Stimulated activated CD8-positive, alpha-beta memory T cell treated with anti-CD3 and anti-CD28 coated beads, Interleukin-12 subunit alpha, Interleukin-12 subunit beta, amount 100 ng/mL, for 24 hours (primary cell): Measurements from ENCODE around the gene CDIP1.

ENCODE experiments used
- DNase-seq: peaks from one replicate; pipeline ENCODE4 v3.0.0-alpha.2; 2020; ENCODE audit errors: extremely low read depth

Gene CDIP1

DNA sequence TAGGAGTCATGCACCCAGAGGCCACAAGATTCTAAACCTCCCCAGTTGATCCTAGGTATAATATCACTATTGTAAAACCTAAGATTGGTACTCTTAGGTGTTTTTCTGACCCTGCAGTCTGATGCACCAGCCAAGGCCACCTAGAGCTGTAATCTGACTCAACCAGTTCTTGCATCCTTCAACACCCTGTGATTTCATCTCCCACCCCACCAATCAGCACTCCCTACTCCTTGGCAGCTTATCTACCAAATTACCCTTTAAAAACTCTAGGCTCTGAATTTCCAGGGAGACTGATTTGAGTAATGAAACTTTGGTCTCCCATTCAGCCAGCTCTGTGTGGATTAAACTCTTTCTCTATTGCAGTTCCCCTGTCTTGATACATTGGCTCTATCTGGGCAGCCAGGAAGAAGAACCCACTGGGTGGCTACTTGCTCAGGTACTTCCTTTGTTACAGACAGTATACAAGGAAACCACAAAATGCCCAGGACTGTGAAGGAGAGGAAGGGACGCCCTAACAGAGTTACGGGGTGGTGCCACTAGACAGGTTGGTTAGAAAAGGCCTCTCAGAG, 1.2 kb upstream of the CDIP1 start:
- no peak for DNase-seq

- DNase-seq, result no peak
Observed at GRCh38 chr16:4537376-4538343, 913 bp downstream of the CDIP1 start.

DNA sequence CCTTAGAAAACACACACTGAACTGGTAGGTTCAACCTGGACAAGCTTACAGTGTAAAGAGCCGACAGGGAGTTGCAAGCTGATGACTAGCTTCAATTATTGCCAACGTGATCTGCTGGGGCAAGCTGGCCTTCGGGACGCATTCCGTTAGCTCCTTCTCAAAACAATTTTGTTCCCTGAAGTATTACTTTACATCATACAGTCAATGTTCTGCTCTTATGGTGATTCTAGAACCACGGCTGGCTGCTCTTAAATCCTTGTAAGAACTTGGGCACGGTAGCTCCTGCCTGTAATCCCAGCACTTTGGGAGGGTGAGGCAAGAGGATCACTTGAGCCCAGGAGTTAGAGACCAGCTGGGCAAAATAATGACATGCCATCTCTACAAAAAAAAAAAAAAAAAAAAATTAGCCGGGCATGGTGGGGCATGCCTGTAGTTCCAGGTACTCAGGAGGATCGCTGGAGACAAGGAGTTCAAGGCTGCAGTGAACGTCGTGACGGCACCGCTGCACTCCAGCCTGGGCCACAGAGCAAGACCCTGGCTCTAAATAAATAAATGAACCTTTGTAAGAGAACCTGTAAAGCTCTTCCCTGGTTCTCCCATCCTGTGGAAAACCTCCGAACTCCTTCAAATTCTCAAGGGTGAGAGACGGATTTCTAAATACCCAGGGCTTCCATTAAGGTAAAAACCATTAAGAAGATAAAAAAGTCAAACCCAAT, 2.0 kb downstream of the CDIP1 start:
- DNase-seq, result no peak

DNA sequence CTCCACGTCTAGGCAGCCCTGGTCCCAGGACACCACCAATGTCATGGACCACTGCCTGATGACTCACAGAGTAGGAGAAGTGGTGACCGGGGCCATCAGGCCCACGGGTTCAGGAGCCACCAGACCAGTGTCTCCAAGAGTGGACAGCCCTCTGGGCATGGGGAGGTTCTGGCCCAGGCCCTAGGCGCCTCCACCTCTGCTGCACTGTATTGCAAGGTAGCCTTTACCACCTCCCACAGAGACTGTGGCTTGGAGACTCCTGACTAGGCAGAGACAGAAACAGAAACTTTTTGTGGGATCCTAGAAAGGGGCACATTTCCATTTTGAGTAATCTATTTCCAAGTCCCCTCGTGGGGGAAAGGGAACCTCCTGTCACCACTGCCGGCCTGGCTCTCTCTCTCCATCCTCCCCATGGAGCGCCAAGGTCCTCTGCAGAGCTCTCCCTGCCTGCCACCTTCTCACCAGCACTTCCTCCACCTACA, 2.9 kb downstream of the CDIP1 start:
- DNase-seq, result no peak

DNA sequence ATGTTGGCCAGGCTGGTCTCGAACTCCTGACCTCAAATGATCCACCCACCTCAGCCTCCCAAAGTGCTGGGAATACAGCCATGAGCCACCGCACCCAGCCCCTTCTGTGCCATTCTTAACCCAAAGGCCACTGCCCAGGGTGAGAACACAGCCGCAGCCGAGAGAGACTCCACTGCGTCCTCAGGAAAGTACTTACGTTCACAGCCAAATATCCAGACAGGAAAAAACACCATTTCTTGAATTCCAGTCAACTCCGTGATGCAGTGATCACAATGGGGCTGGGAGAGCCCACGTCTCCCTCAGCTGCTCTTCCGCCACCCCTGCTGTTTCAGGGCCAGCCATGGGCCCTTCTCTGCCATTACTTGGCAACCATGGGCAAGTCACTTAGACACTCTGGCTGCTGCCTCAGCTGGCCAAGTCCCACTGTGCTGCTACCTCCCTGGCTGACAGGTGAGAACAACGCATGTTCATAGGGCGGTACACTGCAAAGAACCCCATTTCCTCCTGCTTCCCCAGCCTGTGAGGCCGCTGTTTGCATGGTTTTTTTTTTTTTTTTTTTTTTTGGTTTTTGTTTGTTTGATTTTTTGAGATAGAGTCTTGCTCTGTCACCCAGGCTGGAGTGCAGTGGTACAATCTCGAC, 4.3 kb downstream of the CDIP1 start:
- no peak for DNase-seq

DNA sequence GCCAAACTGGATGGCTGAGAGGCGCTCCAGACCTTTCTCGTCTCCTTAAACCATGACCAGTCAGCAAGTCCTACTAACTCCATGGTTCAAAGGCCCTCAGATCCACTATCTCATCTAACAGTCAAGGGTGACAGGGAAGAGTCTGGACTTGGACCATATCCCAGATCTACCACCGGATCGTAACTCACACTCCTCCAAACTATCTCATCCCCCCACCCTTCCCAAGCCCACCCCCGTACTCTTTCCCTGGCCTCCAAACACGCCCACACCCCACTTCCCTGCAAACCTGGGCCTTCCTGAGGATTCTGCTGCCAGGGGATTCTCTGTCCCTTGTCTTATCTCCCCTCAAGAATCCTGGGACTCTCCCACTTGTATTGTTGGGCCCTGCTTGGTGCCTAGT, 5.1 kb downstream of the CDIP1 start:
- no peak for DNase-seq

GRCh38 chr16:4532238-4532637, 6.3 kb downstream of the CDIP1 start:
- DNase-seq, result no peak

- DNase-seq, result no peak
Observed at GRCh38 chr16:4531811-4532210, 6.8 kb downstream of the CDIP1 start.

- DNase-seq, result no peak
Observed at GRCh38 chr16:4529085-4530060, 9.2 kb downstream of the CDIP1 start.

DNA sequence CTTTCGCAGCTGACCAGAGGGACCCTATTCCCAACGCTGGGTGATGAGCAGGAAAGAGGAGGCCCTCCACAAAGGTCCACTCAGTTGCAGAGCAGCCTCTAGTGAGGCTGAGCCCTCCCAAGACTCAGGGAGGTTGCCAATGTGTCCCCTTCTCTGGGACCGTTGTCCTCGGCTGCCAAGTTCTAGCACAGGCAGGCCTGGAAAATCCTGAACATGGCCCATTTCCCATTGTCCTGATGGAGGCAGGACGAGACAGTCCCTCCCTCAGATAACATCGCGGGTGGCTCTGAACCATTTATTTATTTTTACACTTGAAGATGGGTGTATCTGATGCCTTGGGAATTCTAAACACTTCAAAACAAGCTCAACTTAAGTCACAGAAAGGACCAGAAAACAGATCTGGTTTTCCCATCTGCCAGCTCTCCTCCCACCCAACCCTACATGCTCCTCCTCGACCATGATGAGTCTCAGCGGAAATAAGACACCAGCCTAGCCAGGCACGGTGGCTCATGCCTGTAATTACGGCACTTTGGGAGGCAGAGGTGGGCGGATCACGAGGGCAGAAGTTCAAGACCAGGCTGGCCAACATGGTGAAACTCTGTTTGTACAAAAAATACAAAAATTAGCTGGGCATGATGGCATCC, 12.8 kb downstream of the CDIP1 start:
- no peak for DNase-seq

DNA sequence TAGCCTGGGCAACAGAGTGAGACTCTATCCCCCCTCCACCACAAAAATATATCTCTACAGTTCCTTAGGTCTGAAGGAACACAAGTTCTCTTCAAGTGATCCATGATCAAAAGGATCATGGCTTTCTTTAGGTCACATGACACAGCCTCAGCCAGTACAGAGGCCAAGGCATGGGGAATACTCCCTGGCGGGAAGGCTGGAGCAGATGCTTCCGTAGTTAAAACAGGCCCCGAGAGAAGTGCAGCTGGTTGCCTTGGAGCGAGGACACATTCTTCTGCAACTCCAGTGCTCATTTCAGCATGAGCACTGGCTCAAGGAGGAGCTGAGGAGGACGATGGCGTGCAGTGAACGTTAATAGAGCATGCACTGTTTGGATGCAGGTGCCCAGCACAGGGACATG, 13.5 kb downstream of the CDIP1 start:
- no peak for DNase-seq

DNA sequence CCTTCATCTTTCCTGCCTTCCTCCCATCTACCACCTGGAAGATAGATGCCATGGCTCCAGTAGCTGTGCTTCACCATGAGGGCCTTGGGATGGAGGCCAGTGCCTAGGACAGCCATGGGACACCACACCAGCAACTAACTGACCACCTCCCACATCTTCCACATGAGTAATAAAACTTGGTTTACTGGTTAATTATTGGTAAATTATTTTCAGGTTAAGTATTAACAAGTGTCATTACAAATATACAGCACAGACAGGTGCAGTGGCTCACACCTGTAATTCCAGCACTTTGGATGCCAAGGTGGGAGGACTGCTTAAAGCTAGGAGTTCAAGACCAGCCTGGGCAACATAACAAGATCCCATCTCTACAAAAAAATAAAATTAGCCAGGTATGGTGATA, 14.0 kb downstream of the CDIP1 start:
- DNase-seq, result no peak

DNA sequence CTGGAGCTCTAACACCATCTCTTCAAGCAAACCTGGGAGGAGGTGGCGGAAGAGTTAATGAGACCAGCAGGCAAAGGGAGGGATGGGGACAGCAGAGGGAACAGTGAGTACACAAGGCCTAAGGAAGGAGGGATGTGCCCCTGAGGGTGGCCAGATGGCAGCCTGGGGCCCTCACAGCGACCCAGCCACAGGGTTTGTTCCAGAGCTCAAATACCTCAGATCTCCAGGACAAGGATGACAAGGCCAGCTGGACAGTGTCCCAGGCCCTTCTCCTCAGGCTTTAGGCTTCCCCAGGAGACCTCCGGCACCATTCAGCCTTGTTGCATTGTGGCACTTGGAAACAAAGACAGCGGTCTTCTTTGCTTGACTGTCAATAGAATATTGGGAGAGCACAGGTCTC, 14.9 kb downstream of the CDIP1 start:
- no peak for DNase-seq

GRCh38 chr16:4522051-4522581, 16.5 kb downstream of the CDIP1 start:
- no peak for DNase-seq

- DNase-seq, result no peak
Observed at GRCh38 chr16:4520913-4521312, 17.7 kb downstream of the CDIP1 start.

- no peak for DNase-seq
Observed at GRCh38 chr16:4519274-4520058, 19.1 kb downstream of the CDIP1 start.

DNA sequence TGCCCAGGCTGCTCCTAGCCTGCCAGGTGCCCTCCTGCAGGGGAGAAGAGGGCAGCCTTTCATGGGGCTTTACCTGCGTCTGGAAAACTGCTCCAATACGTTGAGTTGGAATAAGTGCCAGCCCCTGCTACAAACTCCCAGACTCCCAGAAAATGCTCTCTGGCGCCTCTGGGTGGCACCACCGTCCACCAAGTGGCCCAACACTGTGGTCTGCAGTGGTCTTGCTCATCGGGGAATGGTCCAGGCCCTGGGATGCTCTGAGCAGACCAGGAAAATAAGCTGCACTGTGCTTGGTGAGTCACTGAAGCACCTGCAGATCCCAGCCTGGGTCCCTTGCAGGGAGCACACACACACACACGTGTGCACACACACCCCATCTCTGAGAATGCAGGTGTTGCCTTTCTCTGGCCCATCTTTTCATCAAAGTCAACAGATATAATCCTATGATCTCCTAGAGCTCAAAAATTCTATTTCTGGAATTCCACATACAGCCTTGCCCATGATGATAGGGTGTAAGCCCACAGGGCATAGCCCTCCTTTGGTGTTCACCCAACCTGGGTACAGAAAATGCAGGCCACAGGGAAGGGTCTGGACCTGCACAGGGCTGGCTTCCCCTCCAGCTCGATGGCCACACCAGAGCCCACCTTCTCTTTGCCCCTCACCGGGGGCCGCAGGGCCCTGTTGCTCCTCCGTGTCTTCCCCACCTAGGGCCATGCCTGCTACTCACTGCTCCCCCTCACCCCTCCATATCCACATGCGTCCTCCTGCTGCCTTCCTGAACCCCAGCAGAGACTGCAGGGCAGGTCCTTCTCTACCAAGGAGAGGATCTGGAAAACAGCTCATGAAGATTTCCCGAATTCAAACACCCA, 20.5 kb downstream of the CDIP1 start:
- DNase-seq, result no peak

GRCh38 chr16:4515611-4516233, 22.9 kb downstream of the CDIP1 start:
- DNase-seq, result no peak
